Left colon (tissue), 2 donors: Measurements from ENCODE around the gene CD300LD. TPM values are rescaled to one million over a fixed set of nuclear protein-coding genes. Genes with fewer than 3 reads are reported as not detected.

Source experiments
- ATAC-seq: fragments of 200-7000 bp; cut with Tn5 transposase; one replicate; pipeline ENCODE4 v1.9.1; 2020; ENCODE audit warnings: mild to moderate bottlenecking, moderate library complexity
- DNase-seq, 2 donors: peaks; one replicate each; pipeline ENCODE4 v3.0.0-alpha.2; 2020
- intact Hi-C, 2 donors: fragments of 100-400 bp; cut with DNase I in 1 of 2; cut with micrococcal nuclease in 1 of 2; formaldehyde crosslinking; loops; one replicate each; pipeline versions ENCODE4 v1.11.2 to v1.14.0; 2022; cut with DNase I, micrococcal nuclease
- total RNA-seq, 2 donors: library from RNA; stranded (reverse); fragmentation: NEBNext Ultra II Directional; extraction: Animal tissue kit (Norgen Biotek cat#: 25700); gene quantifications; one replicate each; pipeline ENCODE4 v1.2.1, GENCODE V29; 2021
- donor health status: DM: no; HTN: no; CAD: no.
- donor health status: DM: yes; HTN: yes; CAD: no.

The CD300LD gene
- total RNA-seq, 2 donors from 2014 or later: not detected

DNA sequence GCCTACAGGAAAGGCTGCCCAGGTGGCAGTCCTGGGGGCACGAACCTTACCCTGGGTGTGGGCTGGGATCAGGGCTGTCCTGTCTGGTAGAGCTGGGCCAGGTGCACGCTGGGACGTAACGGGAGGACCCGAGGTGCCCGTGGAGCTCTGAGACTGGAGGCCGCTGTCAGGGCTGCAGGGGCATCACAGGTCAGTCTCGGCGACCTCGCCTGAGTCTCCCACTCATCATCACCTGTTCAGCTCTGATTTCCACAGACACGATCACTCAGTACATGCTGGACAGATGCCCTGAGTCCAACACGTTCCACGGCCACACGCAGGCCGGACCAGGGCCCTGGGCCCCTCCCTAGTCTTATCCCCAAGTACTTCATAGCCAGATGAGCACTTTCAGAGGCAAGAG is 41.5 kb downstream of the CD300LD start:
- no peak for DNase-seq
- no peak for ATAC-seq
- intact Hi-C loops: no loop called here

DNA sequence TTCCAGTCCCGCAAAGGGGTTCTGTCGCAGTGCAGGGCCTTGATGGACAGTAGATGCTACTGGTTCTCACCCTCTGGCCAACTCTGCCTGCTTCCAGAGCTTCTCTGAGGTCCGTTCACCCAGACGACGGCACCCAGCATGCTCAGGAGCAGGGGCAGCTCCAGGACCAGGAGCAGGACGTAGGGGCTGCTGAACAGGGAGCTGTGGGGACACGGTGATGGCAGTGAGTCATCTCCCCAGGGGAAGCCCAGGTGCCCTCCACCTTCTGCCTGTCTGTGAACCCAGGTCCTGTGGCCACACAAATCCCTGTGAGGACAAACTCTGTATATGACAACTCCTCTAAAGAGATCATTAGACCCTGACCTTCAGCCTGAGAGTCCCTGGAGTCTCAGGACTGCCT is 42.7 kb downstream of the CD300LD start:
- DNase-seq: no peak
- ATAC-seq: no peak
- intact Hi-C loops: no loop called here

DNA sequence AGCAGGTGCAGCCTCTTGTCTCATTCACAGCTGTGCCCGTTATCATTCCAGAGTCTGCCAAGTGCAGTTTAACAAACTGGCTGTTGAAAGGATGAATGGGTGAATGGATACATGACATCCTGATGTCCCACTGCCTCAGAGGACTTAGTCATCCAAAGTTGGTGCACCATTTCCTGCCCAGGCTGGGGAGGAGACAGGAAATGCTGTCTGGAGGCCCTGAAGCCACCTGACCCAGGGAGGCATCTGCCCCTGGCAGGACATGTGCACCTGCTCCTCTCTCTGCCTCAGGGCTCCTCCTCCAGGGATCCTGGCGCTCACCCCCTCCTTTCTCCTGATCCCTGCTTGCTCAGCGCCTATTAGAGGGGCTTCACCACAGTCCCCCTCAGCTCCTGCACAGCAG is 44.3 kb downstream of the CD300LD start:
- DNase-seq (no peak), ATAC-seq (no peak)
- intact Hi-C loops: no loop called here

DNA sequence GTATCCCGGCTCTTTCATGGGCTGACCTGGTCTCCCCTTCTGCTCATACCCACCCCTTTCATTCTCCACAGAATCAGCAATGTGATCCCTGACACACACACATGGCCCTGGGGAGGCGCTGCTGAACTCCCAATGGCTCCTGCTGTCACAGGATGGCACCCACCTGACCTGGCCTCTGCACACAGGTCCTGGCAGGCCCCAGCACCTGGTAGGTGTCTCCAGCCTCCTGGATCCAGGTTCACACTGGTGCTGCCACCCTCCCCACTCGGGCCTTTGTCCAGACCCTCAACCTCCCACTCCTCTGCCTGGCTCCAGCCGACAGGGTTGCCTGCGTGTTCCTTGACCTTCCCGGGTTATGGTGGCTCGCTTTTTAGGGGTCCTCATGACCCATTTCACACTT is 44.8 kb downstream of the CD300LD start:
- ATAC-seq: no peak
- intact Hi-C loops: no loop called here
- DNase-seq: no peak

DNA sequence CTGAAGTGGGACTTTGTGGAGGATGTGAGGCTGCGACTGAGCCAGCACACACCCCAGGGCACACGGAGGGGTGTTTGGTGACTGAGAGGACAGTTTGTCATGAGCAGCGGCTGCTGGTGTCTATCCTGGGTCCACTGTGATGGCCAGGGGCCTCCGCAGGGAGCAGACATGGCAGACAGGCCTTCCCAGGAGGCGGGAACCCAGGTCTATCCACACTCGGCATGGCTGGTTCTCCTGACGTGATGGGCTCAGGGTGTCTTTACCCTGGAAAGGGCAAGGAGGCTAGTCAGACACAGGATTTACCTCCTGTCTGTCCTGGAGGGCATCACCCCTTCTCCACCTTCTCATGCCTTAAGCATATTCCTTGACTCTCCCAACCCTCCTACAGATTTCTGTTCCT is 45.5 kb downstream of the CD300LD start:
- DNase-seq (no peak), ATAC-seq (no peak)
- intact Hi-C loops: no loop called here

DNA sequence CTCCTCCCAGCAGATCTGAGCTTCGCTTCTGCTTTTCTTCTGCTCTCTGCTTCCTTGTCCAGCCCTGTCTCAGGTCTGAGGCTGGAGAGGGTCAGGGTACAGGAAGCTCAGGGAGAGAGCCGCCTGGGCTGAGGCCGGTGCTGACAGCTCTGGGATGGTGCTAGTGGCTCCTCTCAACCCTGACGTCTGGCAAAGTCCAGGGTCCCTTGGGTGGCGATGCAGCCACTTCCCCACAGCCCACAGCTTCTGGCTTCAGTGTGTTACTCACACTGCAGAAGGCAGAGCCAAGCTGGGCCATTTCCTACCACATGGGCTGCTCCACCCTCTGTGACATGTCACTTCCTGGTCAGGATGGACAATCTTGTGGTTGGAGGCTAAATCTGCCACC is 46.2 kb downstream of the CD300LD start, which contains the start of gene CD300C:
TSS of gene CD300C (minus strand) at position 273 of the 388 bp plus-strand sequence. CDS start 333 bp downstream, outside the sequence.
- DNase-seq (no peak), ATAC-seq (peak; percentile 41)
- intact Hi-C loops: no loop called here

DNA sequence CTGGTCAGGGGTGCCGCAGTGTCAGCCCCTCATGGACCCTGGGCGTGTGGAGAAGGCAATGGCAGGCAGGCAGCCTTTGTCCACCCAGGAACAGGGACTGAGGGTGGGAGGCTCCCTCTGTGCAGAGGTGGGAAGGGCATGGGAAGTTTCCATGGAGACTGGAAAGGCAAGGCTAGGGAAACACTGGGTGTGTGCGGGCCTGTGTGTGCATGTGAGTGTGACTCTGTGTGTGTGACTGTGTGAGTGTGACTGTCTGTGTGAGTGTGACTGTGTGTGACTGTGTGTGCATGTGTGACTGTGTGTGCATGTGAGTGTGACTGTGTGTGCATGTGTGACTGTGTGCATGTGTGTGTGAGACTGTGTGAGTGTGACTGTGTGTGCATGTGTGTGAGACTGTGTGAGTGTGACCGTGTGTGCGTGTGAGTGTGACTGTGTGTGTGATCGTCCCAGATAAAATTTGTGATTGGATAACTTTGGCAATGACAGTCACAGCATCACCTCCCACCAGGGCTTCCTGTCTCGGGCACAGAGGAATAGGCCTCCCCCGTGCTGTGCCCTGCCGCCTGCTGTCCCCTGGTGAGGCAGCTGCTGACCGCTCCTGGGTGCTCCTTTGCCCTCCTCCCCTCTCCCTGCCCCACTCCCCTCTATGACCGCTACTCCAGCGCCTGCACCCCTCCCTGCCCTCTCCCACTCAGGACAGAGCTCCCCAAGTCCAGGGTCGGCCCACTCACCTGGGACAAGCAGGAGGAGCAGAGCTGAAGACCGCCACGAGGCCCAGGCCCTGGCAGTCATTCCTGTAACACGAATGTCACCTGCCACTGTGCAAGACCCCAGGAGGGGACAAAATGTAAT is 46.9 kb downstream of the CD300LD start:
- no peak for DNase-seq
- no peak for ATAC-seq
- intact Hi-C loops: no loop called here

DNA sequence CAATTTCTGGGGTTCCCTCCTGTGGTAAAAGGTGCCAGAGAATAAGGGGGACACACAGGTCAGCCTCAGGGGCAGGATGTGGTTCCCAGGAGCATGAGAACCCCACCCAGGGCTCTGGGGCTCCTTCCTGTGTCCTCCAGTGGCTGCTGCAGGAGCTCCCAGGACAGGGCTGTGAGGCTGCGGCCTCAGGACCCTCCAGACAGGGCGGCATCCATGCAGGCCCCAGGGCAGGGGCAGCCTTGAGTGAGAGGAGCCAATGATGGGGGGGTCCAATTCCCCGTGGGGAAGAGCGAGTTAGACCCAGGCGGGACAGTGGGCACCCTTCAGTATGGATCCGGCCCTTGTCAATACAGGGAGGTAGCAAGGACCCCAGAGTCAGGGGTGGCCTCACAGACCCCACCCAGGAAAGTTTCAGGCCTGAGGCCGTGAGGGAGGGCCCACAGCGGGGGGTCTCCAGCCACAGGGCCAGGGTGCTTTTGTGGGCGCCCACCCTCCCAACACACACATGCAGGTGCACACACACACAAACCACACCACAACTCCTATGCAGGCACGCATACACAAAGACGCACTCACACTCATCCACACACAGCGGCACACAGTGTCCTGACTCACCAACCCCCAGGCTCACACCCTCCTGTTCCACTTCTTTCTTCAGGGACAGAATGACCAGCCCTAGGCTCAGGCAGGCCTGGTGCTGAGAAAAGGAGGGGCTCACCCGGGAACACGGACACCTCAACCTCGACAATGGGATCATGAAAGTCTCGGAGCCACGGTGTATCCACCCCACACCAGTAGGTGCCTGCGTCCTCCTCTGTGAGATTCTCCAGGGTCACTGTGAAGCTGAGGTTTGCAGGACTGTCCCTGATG is 48.0 kb downstream of the CD300LD start:
- intact Hi-C loops: no loop called here
- ATAC-seq (no peak), DNase-seq (no peak)

DNA sequence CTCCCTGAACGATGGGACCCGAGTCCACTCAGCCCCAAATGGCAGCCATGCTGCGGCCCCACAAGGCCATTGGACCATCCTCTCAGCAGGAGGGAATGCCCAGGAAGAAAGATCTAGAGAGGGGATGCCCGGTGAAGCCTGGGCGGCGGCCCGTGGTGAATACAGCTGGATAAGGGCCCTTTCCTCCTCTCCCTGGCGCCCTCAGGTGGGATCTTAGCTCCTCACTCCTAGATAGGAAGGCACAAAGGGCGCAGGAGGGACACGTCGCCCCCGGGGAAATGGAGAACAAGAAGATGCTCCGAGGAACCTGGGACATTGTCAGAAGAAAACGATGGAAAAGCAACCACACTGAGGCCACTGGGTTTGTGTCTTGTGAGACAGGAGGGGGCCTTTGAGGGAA is 48.7 kb downstream of the CD300LD start:
- intact Hi-C loops: no loop called here
- ATAC-seq (no peak), DNase-seq (no peak)

DNA sequence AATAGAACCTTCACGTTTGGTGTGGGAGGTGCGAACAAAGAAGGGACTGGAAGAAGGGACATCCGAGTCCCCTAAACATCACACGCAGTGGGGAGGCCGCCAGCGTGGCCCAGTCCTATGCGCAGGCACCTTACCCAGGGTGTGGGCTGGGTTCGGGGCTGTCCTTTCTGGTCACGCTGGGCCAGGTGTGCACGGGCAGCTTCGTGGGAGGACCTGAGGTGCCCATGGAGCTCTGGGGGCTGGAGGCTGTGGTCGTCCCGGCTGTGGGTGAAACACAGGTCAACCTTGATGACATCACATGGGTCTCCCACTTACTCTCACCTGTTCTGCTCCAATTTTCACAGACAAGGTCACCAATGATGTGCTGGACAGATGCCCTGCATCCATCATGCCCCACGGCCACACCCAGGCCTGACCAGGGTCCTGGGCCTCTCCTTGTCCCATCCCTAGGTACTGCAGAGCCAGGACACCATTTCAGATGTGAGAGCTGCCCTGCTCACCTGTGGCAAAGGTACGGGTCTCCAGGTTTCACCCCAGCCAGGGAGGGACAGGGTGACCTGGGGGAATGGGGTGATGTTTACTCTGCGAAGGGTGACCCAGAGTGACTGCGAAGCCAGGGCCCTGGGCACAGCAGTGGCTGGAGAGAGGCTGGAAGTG is 49.2 kb downstream of the CD300LD start:
- no peak for DNase-seq
- intact Hi-C loops: no loop called here
- no peak for ATAC-seq

DNA sequence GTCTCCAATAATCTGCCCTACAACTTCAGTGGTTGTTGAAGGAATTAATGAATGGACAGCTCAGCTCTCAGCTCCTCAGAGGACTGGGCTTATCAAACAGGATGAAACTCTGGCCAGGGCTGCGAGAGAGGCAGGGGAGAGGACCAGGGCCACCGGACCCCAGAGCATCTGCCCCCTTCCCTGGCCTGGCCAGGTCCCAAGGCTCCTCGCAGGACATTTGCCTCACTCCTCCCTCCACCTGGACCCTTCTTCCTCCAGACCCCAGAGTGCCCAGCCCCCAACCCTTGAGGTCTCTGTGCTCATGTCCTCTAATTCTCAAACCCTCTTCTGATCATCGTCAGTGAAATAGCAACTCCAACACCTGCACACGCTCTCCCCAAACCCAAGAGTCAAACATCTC is 49.9 kb downstream of the CD300LD start:
- intact Hi-C loops: no loop called here
- ATAC-seq (no peak), DNase-seq (no peak)

DNA sequence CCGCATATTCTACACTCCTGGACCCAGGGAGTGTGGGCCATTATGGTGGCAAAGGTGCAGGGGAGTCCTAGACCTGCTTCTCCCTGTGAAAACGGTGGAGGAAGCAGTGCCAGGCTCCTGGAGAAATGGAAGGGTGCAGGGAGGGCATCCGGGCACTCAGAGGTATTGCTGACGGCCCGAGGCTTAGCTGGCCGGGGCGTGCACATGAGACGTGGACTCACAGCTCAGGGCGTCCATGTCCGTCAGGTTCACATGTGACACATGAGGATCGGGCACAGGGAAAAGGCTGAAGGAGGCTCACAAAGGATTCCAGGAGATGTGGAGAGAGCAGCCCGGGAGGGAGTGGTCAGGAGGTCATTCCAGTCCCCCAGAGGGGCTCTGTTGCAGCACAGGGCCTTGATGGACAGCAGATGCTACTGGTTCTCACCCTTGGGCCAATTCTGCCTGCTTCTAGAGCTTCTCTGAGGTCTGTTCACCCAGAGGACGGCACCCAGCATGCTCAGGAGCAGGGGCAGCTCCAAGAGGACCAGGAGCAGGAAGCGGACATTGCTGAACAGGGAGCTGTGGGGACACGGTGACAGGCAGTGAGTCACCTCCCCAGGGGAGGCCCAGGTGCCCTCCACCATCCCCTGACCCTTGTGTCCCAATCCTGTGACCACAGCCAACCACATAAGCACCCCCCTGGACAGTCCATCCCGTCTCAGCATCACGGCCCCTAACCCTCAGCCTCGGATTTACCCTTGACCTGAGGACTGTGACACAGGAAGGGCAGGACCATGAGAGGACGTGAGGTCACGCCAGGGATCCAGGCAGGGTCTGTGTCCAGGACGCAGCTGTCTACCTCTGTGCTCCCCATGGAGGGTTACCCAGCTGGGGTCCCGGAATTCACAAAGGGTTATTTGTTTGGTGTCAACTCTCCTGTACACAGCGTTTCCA is 50.6 kb downstream of the CD300LD start:
- DNase-seq (no peak), ATAC-seq (no peak)
- intact Hi-C loops: no loop called here

DNA sequence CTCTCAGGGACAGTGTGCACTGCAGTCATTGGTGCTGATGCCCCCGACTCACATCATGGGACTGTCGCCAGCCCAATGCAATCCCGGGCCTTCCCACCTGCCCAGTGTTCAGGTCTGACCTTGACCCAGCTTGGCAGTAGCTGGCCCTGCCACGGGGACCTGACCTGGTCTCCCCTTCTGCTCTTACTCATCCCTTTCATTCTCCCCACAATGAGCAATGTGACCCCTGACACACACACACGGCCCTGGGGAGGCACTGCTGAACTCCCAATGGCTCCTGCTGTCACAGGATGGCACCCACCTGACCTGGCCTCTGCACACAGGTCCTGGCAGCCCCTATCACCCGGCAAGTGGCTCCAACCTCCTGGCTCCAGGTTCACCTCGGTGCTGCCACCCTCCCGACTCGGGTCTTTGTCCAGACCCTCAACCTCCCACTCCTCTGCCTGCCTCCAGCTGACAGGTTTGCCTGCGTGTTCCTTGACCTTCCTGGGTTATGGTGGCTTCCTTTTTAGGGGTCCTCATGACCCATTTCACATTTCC is 52.7 kb downstream of the CD300LD start:
- DNase-seq (no peak), ATAC-seq (no peak)
- intact Hi-C loops: no loop called here

DNA sequence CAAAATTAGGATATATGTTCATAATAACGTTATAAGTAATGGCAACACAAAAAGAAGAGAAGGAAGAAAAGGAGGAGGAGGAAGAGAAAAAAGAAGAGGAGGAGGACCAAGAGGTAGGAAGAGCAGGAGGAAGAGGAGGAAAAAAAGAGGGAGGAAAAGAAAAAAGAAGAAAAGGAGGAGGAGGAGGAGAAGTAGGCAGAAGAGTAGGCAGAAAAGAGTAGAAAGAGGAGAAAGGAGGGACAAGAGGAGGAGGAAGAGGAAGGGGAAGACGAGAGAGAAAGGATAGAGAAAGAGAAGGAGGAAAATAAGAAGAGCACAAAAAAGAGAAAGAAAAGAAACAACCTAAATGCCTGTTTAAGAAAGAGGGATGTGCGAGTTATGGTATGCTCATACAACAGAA is 55.2 kb downstream of the CD300LD start:
- ATAC-seq (no peak), DNase-seq (no peak)
- intact Hi-C loops: no loop called here

DNA sequence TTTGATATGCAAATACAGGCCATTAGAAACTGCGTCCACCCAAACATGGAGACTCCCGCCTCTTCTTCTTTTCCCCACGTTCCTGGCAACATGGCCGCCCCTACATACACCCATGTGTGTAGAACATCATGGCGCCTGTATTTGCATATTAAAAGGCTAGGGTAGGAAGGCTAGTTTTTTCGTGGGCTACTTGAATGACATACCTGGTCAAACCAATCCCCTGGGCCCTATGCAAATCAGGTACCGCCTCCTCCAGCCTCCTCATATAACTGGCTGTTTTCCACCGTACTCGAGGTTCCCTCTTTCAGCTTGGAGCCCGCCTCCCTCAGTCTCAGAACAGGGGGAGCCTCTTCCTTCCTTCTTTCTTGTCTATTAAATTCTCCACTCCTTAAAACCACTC is 60.0 kb downstream of the CD300LD start:
- intact Hi-C loops: no loop called here
- ATAC-seq: peak; percentile 16
- DNase-seq: peak; percentile 34 to 38

DNA sequence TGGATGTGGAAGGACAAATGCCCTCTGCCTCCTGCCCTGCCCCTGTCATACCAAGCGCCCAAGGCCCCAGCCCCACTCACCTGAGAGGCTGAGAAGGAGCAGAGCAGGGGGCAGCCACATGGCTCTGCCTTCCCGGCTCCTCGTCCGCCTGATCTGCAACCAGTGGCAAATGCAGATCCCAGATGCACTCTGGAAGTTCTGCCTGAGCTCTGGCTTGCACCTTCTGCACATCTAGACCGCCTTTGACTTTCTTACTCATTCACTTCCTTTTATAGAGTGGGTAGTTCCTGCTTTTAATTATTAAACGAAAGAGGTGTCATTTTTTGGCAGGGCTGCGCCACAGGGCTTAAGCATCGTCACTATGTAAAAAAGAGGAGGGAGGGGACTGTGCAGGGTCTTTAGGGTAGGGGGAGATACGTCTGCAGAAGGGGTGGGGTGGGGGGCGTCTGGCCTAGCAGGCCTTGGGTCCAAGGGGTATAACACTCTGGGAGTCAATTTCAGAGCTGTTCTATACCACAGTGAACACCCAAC is 60.8 kb downstream of the CD300LD start, which contains the start of gene CD300LB:
TSS of gene CD300LB (minus strand) at position 245 of the 531 bp plus-strand sequence. CDS start at position 120, 125 bp downstream.
- DNase-seq (no peak), ATAC-seq (no peak)
- intact Hi-C loops: no loop called here

DNA sequence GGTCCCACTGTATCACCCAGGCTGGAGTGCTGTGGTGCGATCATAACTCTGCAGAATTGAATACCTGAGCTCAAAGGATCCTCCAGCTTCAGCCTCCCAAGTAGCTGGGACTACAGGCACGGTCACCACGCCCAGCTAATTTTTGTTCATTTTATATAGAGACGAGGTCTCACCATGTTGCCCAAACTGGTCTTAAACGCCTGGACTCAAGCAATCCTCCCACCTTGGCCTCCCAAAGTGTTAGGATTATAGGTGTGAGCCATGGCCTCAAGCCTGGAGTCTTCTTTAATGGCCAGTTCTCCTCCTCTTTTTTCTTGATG is 61.3 kb downstream of the CD300LD start:
- ATAC-seq: no peak
- intact Hi-C loops: no loop called here
- no peak for DNase-seq
